ENCODE measurements around the gene ZNF831. TPM values are rescaled to one million over a fixed set of nuclear protein-coding genes. Genes with fewer than 3 reads are reported as not detected.

Gene ZNF831
- total RNA-seq, 1 experiment from 2014 or later, result not detected

DNA sequence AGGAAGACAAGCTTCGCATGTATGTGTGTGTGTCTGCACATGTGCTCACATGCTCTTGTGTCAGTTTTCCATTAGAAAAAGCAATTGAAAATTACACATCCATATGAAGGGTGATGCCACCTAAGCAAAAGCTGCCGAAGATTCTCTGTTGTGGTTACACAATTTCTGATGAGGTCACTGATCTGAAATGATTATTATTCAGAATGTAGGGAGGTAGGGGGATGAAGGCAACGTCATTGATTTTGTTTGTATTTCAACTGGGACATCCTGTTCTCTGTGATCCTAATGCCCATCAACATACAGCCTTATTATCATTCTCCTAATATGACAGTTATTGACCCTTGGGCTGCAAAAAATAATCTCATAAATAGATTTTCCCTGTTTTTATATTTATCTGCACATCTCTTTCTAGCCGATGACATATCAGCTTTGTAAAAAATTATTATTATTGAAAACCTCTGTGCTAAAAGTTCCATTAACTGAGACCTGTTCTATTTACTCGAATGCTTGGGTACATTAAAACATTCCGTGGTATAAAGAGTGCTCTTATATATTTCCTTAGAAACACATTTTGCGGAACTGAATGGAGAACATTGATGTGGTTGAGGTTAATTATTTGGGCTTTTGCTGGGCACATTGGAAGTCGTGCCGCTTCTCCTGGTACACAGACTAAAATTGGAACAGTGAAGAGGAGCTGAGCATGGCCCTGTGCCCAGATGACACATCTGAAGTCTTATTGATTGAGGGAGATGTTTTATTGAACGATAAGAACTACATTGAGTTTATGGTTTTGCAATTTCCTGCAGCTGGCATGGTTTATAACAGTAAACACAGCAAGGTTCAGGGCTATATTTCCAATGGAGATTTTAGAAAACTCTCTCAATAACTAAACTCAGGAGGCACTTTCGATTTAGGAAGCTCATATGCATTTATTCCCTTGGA, 51.3 kb downstream of the ZNF831 start:
- Mint-ChIP-seq H3K27me3 (ENCODE audit: unreplicated experiment) (peaks cover 100% of the 10 kb centered on the region), H3K4me3 (ENCODE audit: low read depth, unreplicated experiment) (no peak overlapping the region), H3K27ac (ENCODE audit: unreplicated experiment) (no peak overlapping the region), H3K36me3 (ENCODE audit: insufficient read depth, unreplicated experiment) (no peaks in the 10 kb centered on the region), H3K9me3 (ENCODE audit: low read depth, unreplicated experiment) (no peaks in the 10 kb centered on the region), H3K4me1 (ENCODE audit: low read depth, unreplicated experiment) (no peaks in the 10 kb centered on the region)
- BruUV-seq (replicated peaks), result no TSS peak
- CTCF ChIA-PET, result interaction anchor here (0.6 to 1.3 kb wide), 2 partner anchors 127 to 217 kb away, joined by 3 to 5 read pairs; no protein-coding TSS in a partner anchor
- DNase-seq, result no peak
- intact Hi-C loops (cut with micrococcal nuclease; ENCODE audit: unreplicated experiment), result no loop called here
- TF ChIP-seq, protein P1, sequence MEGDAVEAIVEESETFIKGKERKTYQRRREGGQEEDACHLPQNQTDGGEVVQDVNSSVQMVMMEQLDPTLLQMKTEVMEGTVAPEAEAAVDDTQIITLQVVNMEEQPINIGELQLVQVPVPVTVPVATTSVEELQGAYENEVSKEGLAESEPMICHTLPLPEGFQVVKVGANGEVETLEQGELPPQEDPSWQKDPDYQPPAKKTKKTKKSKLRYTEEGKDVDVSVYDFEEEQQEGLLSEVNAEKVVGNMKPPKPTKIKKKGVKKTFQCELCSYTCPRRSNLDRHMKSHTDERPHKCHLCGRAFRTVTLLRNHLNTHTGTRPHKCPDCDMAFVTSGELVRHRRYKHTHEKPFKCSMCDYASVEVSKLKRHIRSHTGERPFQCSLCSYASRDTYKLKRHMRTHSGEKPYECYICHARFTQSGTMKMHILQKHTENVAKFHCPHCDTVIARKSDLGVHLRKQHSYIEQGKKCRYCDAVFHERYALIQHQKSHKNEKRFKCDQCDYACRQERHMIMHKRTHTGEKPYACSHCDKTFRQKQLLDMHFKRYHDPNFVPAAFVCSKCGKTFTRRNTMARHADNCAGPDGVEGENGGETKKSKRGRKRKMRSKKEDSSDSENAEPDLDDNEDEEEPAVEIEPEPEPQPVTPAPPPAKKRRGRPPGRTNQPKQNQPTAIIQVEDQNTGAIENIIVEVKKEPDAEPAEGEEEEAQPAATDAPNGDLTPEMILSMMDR (IDR thresholded peaks at IDR 0.05; ENCODE audit: unreplicated experiment), result no peak

DNA sequence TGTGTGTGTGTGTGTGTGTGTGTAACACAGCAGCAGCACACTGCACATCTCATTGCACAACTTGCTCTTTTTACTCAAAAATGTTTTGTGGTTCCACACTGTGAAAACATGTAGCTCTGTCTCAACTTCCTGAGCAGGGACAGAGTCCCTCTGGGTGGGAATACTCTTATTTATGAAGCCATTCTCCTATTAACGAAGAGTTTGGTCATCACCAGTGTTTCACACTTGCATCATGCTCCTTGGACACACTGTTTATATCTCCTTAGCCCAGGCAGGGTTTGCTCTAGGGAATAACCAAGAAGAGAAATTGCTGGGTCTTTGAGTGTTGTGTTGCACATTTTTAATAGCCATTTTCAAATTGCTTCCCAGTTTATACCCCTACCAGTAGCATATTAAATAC, 53.6 kb downstream of the ZNF831 start:
- intact Hi-C loops (cut with micrococcal nuclease; ENCODE audit: unreplicated experiment), result no loop called here
- no peak overlapping the region for H3K27ac Mint-ChIP-seq (ENCODE audit: unreplicated experiment)
- TF ChIP-seq, protein P1 (IDR thresholded peaks at IDR 0.05; ENCODE audit: unreplicated experiment), result no peak
- H3K9me3 Mint-ChIP-seq (ENCODE audit: low read depth, unreplicated experiment), result no peaks in the 10 kb centered on the region
- no TSS peak for BruUV-seq (replicated peaks)
- H3K4me3 Mint-ChIP-seq (ENCODE audit: low read depth, unreplicated experiment), result no peak overlapping the region
- no peaks in the 10 kb centered on the region for H3K4me1 Mint-ChIP-seq (ENCODE audit: low read depth, unreplicated experiment)
- H3K27me3 Mint-ChIP-seq (ENCODE audit: unreplicated experiment), result peaks cover 100% of the 10 kb centered on the region
- CTCF ChIA-PET, result interaction anchor here (0.6 to 0.7 kb wide), 4 partner anchors 13 to 1836 kb away, joined by 3 to 6 read pairs (median 4); no protein-coding TSS in a partner anchor
- DNase-seq, result no peak
- H3K36me3 Mint-ChIP-seq (ENCODE audit: insufficient read depth, unreplicated experiment), result no peaks in the 10 kb centered on the region

DNA sequence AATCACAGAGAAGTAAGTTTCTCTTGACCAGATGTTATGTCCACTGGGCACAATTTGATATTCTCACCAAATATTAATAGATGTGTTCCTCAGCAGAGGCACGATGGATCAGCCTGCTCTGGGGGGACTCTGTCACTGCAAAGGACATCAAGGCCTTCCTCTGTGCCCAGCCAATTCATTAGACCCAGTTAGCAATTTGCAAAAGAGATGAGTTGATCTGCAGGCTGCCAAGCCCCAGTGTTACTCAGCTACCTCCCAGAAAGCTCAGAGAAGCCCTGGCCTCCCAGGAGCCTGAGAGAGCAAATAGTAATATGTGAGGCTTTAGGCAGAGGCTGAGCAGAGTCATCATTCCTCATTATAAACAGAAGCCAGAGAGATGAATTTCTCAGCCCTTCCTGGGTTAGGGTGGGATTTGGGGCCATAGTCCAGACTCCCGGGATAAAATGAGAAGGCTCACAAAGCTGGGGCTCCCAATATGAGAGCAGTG, 54.2 kb downstream of the ZNF831 start:
- BruUV-seq (replicated peaks), result no TSS peak
- no peak overlapping the region for H3K27ac Mint-ChIP-seq (ENCODE audit: unreplicated experiment)
- no peaks in the 10 kb centered on the region for H3K9me3 Mint-ChIP-seq (ENCODE audit: low read depth, unreplicated experiment)
- CTCF ChIA-PET, result no interaction called here
- no peak for DNase-seq
- H3K4me3 Mint-ChIP-seq (ENCODE audit: low read depth, unreplicated experiment), result no peak overlapping the region
- H3K36me3 Mint-ChIP-seq (ENCODE audit: insufficient read depth, unreplicated experiment), result peaks cover 5% of the 10 kb centered on the region
- peaks cover 100% of the 10 kb centered on the region for H3K27me3 Mint-ChIP-seq (ENCODE audit: unreplicated experiment)
- intact Hi-C loops (cut with micrococcal nuclease; ENCODE audit: unreplicated experiment), result no loop called here
- TF ChIP-seq, protein P1 (IDR thresholded peaks at IDR 0.05; ENCODE audit: unreplicated experiment), result no peak
- peaks cover 6% of the 10 kb centered on the region for H3K4me1 Mint-ChIP-seq (ENCODE audit: low read depth, unreplicated experiment)

DNA sequence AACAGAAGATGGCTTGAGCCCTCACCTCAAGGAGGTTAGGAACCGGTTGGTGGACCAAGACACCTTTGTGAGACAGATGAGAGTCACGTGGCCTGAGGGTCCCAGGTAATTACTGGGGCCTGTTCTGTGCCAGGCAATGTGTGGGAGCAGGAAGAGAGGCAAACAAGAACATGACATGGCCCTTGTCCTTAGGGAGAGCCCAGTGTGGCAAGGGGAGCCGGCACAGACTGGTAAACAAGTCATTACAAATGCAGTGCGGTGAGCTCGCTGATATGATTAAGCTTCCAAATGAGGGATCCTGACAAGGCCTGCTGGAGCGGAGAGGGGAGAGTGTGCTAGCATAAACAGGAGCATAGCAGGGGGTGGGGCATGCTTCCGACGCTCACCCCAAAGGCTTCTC, 55.6 kb downstream of the ZNF831 start:
- Mint-ChIP-seq H3K36me3 (ENCODE audit: insufficient read depth, unreplicated experiment) (peaks cover 6% of the 10 kb centered on the region), H3K4me3 (ENCODE audit: low read depth, unreplicated experiment) (no peak overlapping the region), H3K4me1 (ENCODE audit: low read depth, unreplicated experiment) (peaks cover 10% of the 10 kb centered on the region), H3K9me3 (ENCODE audit: low read depth, unreplicated experiment) (no peaks in the 10 kb centered on the region), H3K27ac (ENCODE audit: unreplicated experiment) (no peak overlapping the region), H3K27me3 (ENCODE audit: unreplicated experiment) (peaks cover 100% of the 10 kb centered on the region)
- CTCF ChIA-PET, result no interaction called here
- BruUV-seq (replicated peaks), result no TSS peak
- intact Hi-C loops (cut with micrococcal nuclease; ENCODE audit: unreplicated experiment), result no loop called here
- TF ChIP-seq, protein P1 (IDR thresholded peaks at IDR 0.05; ENCODE audit: unreplicated experiment), result no peak
- no peak for DNase-seq
